Heart left ventricle (tissue), 16 donors: ENCODE data around the gene VPS45. TPM values are rescaled to one million over a fixed set of nuclear protein-coding genes. Genes with fewer than 3 reads are reported as not detected.

Experiments used
- ATAC-seq, 4 donors: fragments of 200-7000 bp; cut with Tn5 transposase; one replicate each; pipeline ENCODE4 v1.9.1; 2020 to 2022; ENCODE audit warnings: moderate library complexity in 4 of 4, mild to moderate bottlenecking in 3 of 4, moderate number of reproducible peaks in 1 of 4
- DNase-seq, 5 donors: peaks; one replicate each; pipeline ENCODE4 v3.0.0-alpha.2; 2020
- H3K27ac ChIP-seq, 12 donors: fragments of 200-600 bp; sonication (generic) in 4 of 12; one replicate each; pipeline versions ENCODE4 v1.5.0 to v1.8.0; 2016 to 2022; ENCODE audit warnings: mild to moderate bottlenecking in 2 of 12
- H3K27me3 ChIP-seq, 9 donors: fragments of 200-600 bp; sonication (generic) in 2 of 9; one replicate each; pipeline versions ENCODE4 v1.5.1 to v1.8.0; 2016 to 2022; ENCODE audit warnings: mild to moderate bottlenecking in 3 of 9
- H3K36me3 ChIP-seq, 9 donors: fragments of 200-600 bp; sonication (generic) in 2 of 9; one replicate each; pipeline versions ENCODE4 v1.5.0 to v1.8.0; 2018 to 2022; ENCODE audit warnings: mild to moderate bottlenecking in 2 of 9
- H3K4me1 ChIP-seq, 12 donors: fragments of 200-600 bp; sonication (generic) in 4 of 12; one replicate each; pipeline versions ENCODE4 v1.5.0 to v1.8.0; 2016 to 2022; ENCODE audit warnings: mild to moderate bottlenecking in 3 of 12
- H3K4me3 ChIP-seq, 12 donors: fragments of 200-600 bp; sonication (generic) in 4 of 12; one replicate each; pipeline versions ENCODE4 v1.5.0 to v1.8.0; 2017 to 2022; ENCODE audit warnings: mild to moderate bottlenecking in 9 of 12, moderate library complexity in 4 of 12
- H3K9me3 ChIP-seq, 12 donors: fragments of 200-600 bp; sonication (generic) in 4 of 12; one replicate each; pipeline versions ENCODE4 v1.5.0 to v1.8.0; 2016 to 2022; ENCODE audit warnings: mild to moderate bottlenecking in 1 of 12
- POLR2A ChIP-seq, 2 donors: fragments of 450-650 bp; IDR thresholded peaks; one replicate each; pipeline ENCODE4 v1.6.1; 2017; ENCODE audit warnings: antibody characterized with exemption in 2 of 2, mild to moderate bottlenecking in 2 of 2, moderate library complexity in 2 of 2
- WGBS, 4 donors: extraction: QIAGEN DNeasy Blood & Tissue Kit in 2 of 4; methylation state at CpG; one replicate each; pipeline versions ENCODE4 v1.1.5 to v1.1.7; 2013 to 2018; 5-methylcytosine and 5-hydroxymethylcytosine counted together
- intact Hi-C, 10 donors: fragments of 100-400 bp; cut with DNase I; formaldehyde crosslinking; loops; one replicate each; pipeline versions ENCODE4 v1.11.1 to v1.14.2; 2022
- polyA plus RNA-seq, 2 donors: library from polyadenylated mRNA; stranded (reverse); fragments of 200-250 nt; gene quantifications; one replicate each; pipeline ENCODE4 v1.2.3, GENCODE V29; 2013
- total RNA-seq, 9 donors: library from RNA; depleted of rRNA in 2 of 9; stranded (reverse); fragments of >200 nt in 2 of 9; fragmentation: NEBNext Ultra II Directional in 3 of 9; extraction: Animal tissue kit (Norgen Biotek cat#: 25700) in 3 of 9; gene quantifications; one replicate each; pipeline versions ENCODE4 v1.1.0 to v1.2.4, GENCODE V29; 2016 to 2023
- TF ChIP-seq, protein P1 (sequence below), 12 donors: fragments of 200-600 bp; sonication (generic) in 4 of 12; IDR thresholded peaks; one replicate each; pipeline versions ENCODE4 v1.5.0 to v1.8.0; 2018 to 2022; ENCODE audit warnings: antibody characterized with exemption in 12 of 12, mild to moderate bottlenecking in 5 of 12
- donor health status: ischemic (EF 13 %, LVEDD 7.1; RV severe dilation, severe dysfunction).
- donor health status: healthy with polysubstance abuse.
- donor health status: DM: no; HTN: yes; CAD: no.
- donor health status: DM: no; HTN: no; CAD: no.
- donor health status: ischemic (EF 25% LVEDD 6.9; RV normal size, moderate dysfunction).
- donor health status: ischemic (EF 25% LVEDD 5.7; RV mildly dilated, moderate dysfunction).
- donor health status: healthy.
- donor health status: DM: yes; HTN: yes; CAD: no.
- donor health status: ischemic (EF 35%, LVEDD 5.7; RV mildly dilated, moderate dysfunction).
- donor health status: nonischemic (EF 11% LVEDD 7.7; RV severe dilation, severe dysfunction).
- donor health status: DM: yes; HTN: yes; CAD: no.
- donor health status: PGD.
- donor health status: ischemic (EF 29% LVEDD 5.4; RV normal size, mild dysfunction).
- donor health status: nonischemic (EF 23%, LVEDD 6.1; RV moderate dilation, normal function).

Gene VPS45
- total and polyA plus RNA-seq, 11 donors, result 30.4 to 67.7 (median 49.2) TPM

GRCh38 chr1:150148837-150149270, 81.3 kb downstream of the VPS45 start:
- H3K27ac ChIP-seq, result peak overlapping the region in 11 of 12 donors; percentile 89 to 98 (median 93)
- H3K9me3 ChIP-seq, result no peaks in the 10 kb centered on the region
- DNase-seq (no peak), ATAC-seq (no peak)
- peaks cover 0 to 26% (median 17%) of the 10 kb centered on the region in 9 donors for H3K36me3 ChIP-seq
- no peak for TF ChIP-seq POLR2A (IDR thresholded peaks at IDR 0.05)
- TF ChIP-seq, protein P1, sequence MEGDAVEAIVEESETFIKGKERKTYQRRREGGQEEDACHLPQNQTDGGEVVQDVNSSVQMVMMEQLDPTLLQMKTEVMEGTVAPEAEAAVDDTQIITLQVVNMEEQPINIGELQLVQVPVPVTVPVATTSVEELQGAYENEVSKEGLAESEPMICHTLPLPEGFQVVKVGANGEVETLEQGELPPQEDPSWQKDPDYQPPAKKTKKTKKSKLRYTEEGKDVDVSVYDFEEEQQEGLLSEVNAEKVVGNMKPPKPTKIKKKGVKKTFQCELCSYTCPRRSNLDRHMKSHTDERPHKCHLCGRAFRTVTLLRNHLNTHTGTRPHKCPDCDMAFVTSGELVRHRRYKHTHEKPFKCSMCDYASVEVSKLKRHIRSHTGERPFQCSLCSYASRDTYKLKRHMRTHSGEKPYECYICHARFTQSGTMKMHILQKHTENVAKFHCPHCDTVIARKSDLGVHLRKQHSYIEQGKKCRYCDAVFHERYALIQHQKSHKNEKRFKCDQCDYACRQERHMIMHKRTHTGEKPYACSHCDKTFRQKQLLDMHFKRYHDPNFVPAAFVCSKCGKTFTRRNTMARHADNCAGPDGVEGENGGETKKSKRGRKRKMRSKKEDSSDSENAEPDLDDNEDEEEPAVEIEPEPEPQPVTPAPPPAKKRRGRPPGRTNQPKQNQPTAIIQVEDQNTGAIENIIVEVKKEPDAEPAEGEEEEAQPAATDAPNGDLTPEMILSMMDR (IDR thresholded peaks at IDR 0.05), result no peak
- peak overlapping the region; percentile 71 to 93 (median 86) for H3K4me3 ChIP-seq
- WGBS, 4 donors, result 25 to 57% (median 42%) methylated on average over 8 of the region's 8 CpGs
- intact Hi-C loops, result loop anchor here in 1 of 10 donors (5.0 kb wide), 1 partner anchor 42 kb away; no protein-coding TSS in a partner anchor
- no peaks in the 10 kb centered on the region for H3K27me3 ChIP-seq
- H3K4me1 ChIP-seq, result peaks cover 3 to 53% (median 42%) of the 10 kb centered on the region in 12 donors

DNA sequence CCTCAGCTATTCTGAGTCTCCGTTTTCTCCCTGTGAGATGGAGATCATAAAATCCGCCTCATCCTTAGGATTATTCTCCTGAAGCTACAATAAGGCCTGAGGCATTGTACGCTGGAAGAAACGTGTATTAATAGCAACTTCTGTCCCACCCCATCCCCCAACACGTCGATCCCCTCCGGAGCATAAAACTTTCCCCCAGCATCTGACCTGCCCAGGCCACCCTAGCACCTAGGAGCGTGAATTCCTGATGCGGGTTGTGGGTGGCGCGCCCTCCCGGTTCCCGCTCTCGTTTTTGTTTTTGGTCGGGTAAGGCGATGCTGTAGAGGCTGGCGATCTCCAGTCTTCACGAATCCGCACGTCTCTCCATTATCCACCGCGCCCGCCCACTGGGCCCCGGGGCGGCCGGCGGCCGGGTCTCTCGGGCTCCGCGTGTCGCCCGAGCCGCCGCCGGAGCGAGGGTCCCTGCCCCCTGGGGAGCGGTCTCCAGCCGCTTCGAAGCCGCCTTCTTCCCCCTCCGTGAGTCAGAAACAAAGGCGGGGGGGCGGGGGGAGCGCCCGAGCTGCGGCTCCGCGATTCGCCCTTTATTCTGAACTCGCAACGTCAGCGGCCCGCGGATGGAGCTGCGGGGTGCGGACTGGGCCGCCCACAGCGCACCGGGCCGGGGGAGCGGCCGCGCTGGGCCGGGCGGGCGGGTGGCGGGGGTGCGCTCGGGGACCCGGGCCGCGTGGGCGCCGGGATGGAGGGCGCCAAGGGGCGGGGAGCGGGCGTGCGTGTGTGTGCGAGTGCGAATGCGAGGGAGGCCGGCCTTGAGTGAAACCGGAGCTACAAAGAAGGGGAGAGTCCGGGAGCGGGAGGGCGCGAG, 81.9 kb downstream of the VPS45 start, which contains the start of gene PLEKHO1:
Gene PLEKHO1, plus strand, starts transcription at position 646 of the 862 bp plus-strand sequence. CDS start 342 bp downstream, outside the sequence.
- intact Hi-C loops, result loop anchor here in 2 of 10 donors (5.0 kb wide), 2 partner anchors 42 to 57 kb away; no protein-coding TSS in a partner anchor
- ATAC-seq (peak; percentile 28 to 87 (median 80)), DNase-seq (peak; percentile 89 to 94 (median 91))
- TF ChIP-seq, protein P1 (IDR thresholded peaks at IDR 0.05), result no peak
- peak; percentile 35 to 81 for TF ChIP-seq POLR2A (IDR thresholded peaks at IDR 0.05)
- H3K4me3 ChIP-seq, result peak within 1 kb of the TSS; percentile 71 to 93 (median 86)
- peaks cover 3 to 53% (median 44%) of the 10 kb centered on the region in 12 donors for H3K4me1 ChIP-seq
- WGBS, 4 donors, result 0 to 1% (median 0%) methylated on average over 26 to 89 of the region's 89 CpGs
- H3K27ac ChIP-seq, result peak within 1 kb of the TSS; percentile 85 to 98 (median 92)
- H3K36me3 ChIP-seq, result peaks cover 0 to 33% (median 24%) of the 10 kb centered on the region in 9 donors
- H3K9me3 ChIP-seq, result no peaks in the 10 kb centered on the region
- H3K27me3 ChIP-seq, result no peaks in the 10 kb centered on the region

GRCh38 chr1:150150133-150151021, 82.8 kb downstream of the VPS45 start:
- intact Hi-C loops, result loop anchor here in 1 of 10 donors (5.0 kb wide), 1 partner anchor 58 kb away; no protein-coding TSS in a partner anchor
- H3K27ac ChIP-seq, result peak overlapping the region; percentile 85 to 98 (median 92)
- peaks cover 0 to 35% (median 27%) of the 10 kb centered on the region in 9 donors for H3K36me3 ChIP-seq
- DNase-seq (peak; percentile 44 to 68 (median 51)), ATAC-seq (peak in 2 of 4 donors; percentile 8 to 9)
- WGBS, 4 donors, result 0 to 1% (median 1%) methylated on average over 37 to 114 of the region's 114 CpGs
- H3K4me3 ChIP-seq, result peak overlapping the region; percentile 71 to 93 (median 86)
- H3K9me3 ChIP-seq, result no peaks in the 10 kb centered on the region
- TF ChIP-seq, protein P1 (IDR thresholded peaks at IDR 0.05), result no peak
- TF ChIP-seq POLR2A (IDR thresholded peaks at IDR 0.05), result no peak
- H3K27me3 ChIP-seq, result no peaks in the 10 kb centered on the region
- peaks cover 3 to 55% (median 40%) of the 10 kb centered on the region in 12 donors for H3K4me1 ChIP-seq
